Kidney tubule cell (primary cell): Measurements from ENCODE around the gene LXN.

ENCODE experiments used
- DNase-seq: peaks from one replicate; pipeline ENCODE4 v3.0.0-alpha.2; 2018; ENCODE audit warnings: low spot score

LXN gene

GRCh38 chr3:158671821-158672214 is 630 bp downstream of the LXN start:
- peak; percentile 2 for DNase-seq

GRCh38 chr3:158668506-158668905 is 3.9 kb downstream of the LXN start:
- no peak for DNase-seq

- DNase-seq, result no peak
Measured at GRCh38 chr3:158666416-158666815, 6.0 kb downstream of the LXN start.

- no peak for DNase-seq
Measured at GRCh38 chr3:158663832-158664231, 8.6 kb downstream of the LXN start.

GRCh38 chr3:158663246-158663645 is 9.2 kb downstream of the LXN start:
- DNase-seq, result no peak

- no peak for DNase-seq
Measured at GRCh38 chr3:158660711-158661110, 11.7 kb downstream of the LXN start.

GRCh38 chr3:158659454-158660237 is 12.8 kb downstream of the LXN start:
- peak; percentile 73 for DNase-seq

- no peak for DNase-seq
Measured at GRCh38 chr3:158658889-158659288, 13.6 kb downstream of the LXN start.

- DNase-seq, result no peak
Measured at GRCh38 chr3:158652463-158652862, 20.0 kb downstream of the LXN start.

- DNase-seq, result no peak
Measured at GRCh38 chr3:158651192-158651591, 21.3 kb downstream of the LXN start.

- DNase-seq, result peak; percentile 38
Measured at GRCh38 chr3:158649791-158650190, 22.7 kb downstream of the LXN start.

GRCh38 chr3:158644345-158644908 is 28.0 kb downstream of the LXN start, which contains the start of gene GFM1:
Gene GFM1 (plus strand): TSS chr3:158644527. CDS start chr3:158644635, 108 bp downstream.
- peak; percentile 97 for DNase-seq

- DNase-seq, result no peak
Measured at GRCh38 chr3:158642474-158643210, 29.8 kb downstream of the LXN start.

GRCh38 chr3:158642005-158642404 is 30.4 kb downstream of the LXN start:
- no peak for DNase-seq

GRCh38 chr3:158640646-158641045 is 31.8 kb downstream of the LXN start:
- no peak for DNase-seq

GRCh38 chr3:158631981-158632380 is 40.5 kb downstream of the LXN start:
- no peak for DNase-seq

GRCh38 chr3:158625881-158626280 is 46.6 kb downstream of the LXN start:
- no peak for DNase-seq

- no peak for DNase-seq
Measured at GRCh38 chr3:158617982-158618875, 54.2 kb downstream of the LXN start.
